ENCODE measurements around the gene KRTAP10-10. TPM values are rescaled to one million over a fixed set of nuclear protein-coding genes. Genes with fewer than 3 reads are reported as not detected.

Gene KRTAP10-10
- polyA plus RNA-seq, 1 donor (not counting 4 experiments of a cell fraction or from before 2014, with no cell fraction given) = not detected

DNA sequence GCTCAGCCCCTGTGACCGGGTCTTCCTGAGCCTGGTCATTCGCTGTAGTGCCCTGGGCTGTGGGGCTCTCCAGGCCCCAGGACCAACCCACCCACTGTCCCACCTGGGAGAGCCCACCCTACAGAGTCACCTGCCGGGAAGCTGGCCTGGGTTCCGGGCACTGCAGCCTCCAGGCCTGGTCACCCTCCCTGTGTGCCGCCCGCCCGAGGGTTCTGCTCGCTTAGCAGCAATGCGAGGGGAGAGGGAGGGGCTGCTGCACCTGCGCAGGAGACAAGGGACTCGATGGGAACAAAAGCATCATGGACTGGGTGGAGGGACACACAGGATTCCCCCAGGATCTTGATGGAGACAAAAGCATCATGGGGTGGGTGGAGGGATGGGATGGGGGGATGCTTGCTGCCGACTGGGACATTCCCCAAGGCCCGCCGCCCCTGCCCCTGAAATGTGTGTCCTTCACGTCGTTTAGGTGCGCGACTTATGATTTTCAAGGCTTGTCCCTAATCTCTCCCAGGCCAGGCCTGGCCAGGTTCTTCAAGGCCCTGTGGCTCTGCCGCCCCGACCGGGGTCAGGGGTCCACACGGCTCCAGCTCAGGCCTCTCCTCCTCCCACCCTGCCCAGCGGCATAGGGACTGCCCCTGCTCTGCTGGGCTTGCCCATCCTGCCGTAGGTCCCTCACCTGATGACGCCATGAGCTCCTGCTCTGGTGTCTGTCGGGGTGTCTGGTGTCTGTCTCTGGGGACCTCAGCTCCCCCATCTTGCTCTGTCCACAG lies 23.6 kb upstream of the KRTAP10-10 start:
- no peak overlapping the region for H3K4me2 ChIP-seq (ENCODE audit: control insufficient read depth, extremely low read depth, insufficient read depth, low read depth, low read length)
- no peak overlapping the region for H2AFZ ChIP-seq (ENCODE audit: control insufficient read depth, low read length)
- H3K79me2 ChIP-seq (ENCODE audit: control insufficient read depth, insufficient read depth, low read length) = no peaks in the 10 kb centered on the region
- H4K20me1 ChIP-seq (ENCODE audit: control insufficient read depth, extremely low read depth, insufficient read depth, low read length) = no peaks in the 10 kb centered on the region
- no peaks in the 10 kb centered on the region for H3K36me3 ChIP-seq (ENCODE audit: control insufficient read depth in 2 of 2, extremely low read depth in 1 of 2, insufficient read depth in 2 of 2, low read length in 2 of 2)
- dilution Hi-C loops (cut with MboI; ENCODE audit: extremely low pct_ligation_motif_present, low sequenced_read_pairs) = no loop called here
- no peaks in the 10 kb centered on the region for H3K9me1 ChIP-seq (ENCODE audit: control insufficient read depth, extremely low read depth, insufficient read depth, low read length)
- peaks cover 7% of the 10 kb centered on the region for H3K9me3 ChIP-seq (ENCODE audit: control insufficient read depth, low read depth, low read length)
- FAIRE-seq (no peak), DNase-seq (ENCODE audit: low read depth, low spot score) (no peak)
- H3K4me3 ChIP-seq (ENCODE audit: control insufficient read depth in 2 of 3, extremely low read depth in 1 of 3, insufficient read depth in 2 of 3, low read depth in 1 of 3, low read length in 3 of 3) = no peak overlapping the region
- no peak overlapping the region for H3K27ac ChIP-seq (ENCODE audit: control insufficient read depth, insufficient read depth, low read length)
- no peak for TF ChIP-seq EZH2 (IDR thresholded peaks at IDR 0.05; ENCODE audit: low read length)
- TF ChIP-seq, protein P1, sequence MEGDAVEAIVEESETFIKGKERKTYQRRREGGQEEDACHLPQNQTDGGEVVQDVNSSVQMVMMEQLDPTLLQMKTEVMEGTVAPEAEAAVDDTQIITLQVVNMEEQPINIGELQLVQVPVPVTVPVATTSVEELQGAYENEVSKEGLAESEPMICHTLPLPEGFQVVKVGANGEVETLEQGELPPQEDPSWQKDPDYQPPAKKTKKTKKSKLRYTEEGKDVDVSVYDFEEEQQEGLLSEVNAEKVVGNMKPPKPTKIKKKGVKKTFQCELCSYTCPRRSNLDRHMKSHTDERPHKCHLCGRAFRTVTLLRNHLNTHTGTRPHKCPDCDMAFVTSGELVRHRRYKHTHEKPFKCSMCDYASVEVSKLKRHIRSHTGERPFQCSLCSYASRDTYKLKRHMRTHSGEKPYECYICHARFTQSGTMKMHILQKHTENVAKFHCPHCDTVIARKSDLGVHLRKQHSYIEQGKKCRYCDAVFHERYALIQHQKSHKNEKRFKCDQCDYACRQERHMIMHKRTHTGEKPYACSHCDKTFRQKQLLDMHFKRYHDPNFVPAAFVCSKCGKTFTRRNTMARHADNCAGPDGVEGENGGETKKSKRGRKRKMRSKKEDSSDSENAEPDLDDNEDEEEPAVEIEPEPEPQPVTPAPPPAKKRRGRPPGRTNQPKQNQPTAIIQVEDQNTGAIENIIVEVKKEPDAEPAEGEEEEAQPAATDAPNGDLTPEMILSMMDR (optimal IDR thresholded peaks at IDR 0.05 in 1 of 3, IDR thresholded peaks at IDR 0.05 in 1 of 3, conservative IDR thresholded peaks at IDR 0.05 in 1 of 3; ENCODE audit: extremely low read depth in 1 of 3, insufficient read depth in 2 of 3, low read length in 3 of 3) = no peak
- H3K27me3 ChIP-seq (ENCODE audit: control insufficient read depth, extremely low read depth, insufficient read depth, low read length) = peaks cover 19% of the 10 kb centered on the region
- peaks cover 7% of the 10 kb centered on the region for H3K4me1 ChIP-seq (ENCODE audit: control insufficient read depth, extremely low read depth, insufficient read depth, low read length)
- no peak overlapping the region for H3K9ac ChIP-seq (ENCODE audit: control insufficient read depth, extremely low read depth, insufficient read depth, low read length)

DNA sequence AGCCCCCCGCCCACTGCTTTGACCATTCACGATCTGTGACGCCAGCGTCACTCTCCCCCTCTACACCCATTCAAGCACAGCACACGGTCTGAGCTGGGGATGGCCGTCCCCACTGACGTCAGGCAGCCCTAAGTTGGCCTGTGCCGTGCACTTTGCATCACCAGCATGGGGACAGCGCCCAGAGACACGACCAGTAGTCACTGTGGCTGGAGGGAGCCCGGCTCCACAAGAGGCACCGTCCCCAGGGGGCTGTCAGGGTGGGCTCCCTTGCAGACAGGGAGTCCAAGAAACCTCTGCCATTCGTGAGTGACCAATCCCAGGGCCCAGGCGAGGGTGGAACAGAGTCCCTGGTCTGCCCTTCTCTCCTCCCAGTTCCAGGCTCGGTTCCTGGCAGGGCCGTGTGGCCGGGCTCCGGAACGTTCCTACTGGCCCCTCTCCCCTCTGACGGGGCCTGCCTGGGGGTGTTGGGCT lies 23.0 kb upstream of the KRTAP10-10 start:
- no peak overlapping the region for H3K27ac ChIP-seq (ENCODE audit: control insufficient read depth, insufficient read depth, low read length)
- H3K4me2 ChIP-seq (ENCODE audit: control insufficient read depth, extremely low read depth, insufficient read depth, low read depth, low read length) = no peak overlapping the region
- H3K36me3 ChIP-seq (ENCODE audit: control insufficient read depth in 2 of 2, extremely low read depth in 1 of 2, insufficient read depth in 2 of 2, low read length in 2 of 2) = no peaks in the 10 kb centered on the region
- FAIRE-seq (no peak), DNase-seq (ENCODE audit: low read depth, low spot score) (no peak)
- no peak overlapping the region for H2AFZ ChIP-seq (ENCODE audit: control insufficient read depth, low read length)
- TF ChIP-seq, protein P1 (optimal IDR thresholded peaks at IDR 0.05 in 1 of 3, IDR thresholded peaks at IDR 0.05 in 1 of 3, conservative IDR thresholded peaks at IDR 0.05 in 1 of 3; ENCODE audit: extremely low read depth in 1 of 3, insufficient read depth in 2 of 3, low read length in 3 of 3) = no peak
- TF ChIP-seq EZH2 (IDR thresholded peaks at IDR 0.05; ENCODE audit: low read length) = no peak
- peaks cover 19% of the 10 kb centered on the region for H3K27me3 ChIP-seq (ENCODE audit: control insufficient read depth, extremely low read depth, insufficient read depth, low read length)
- H3K4me1 ChIP-seq (ENCODE audit: control insufficient read depth, extremely low read depth, insufficient read depth, low read length) = peaks cover 7% of the 10 kb centered on the region
- H3K79me2 ChIP-seq (ENCODE audit: control insufficient read depth, insufficient read depth, low read length) = no peaks in the 10 kb centered on the region
- no peak overlapping the region for H3K4me3 ChIP-seq (ENCODE audit: control insufficient read depth in 2 of 3, extremely low read depth in 1 of 3, insufficient read depth in 2 of 3, low read depth in 1 of 3, low read length in 3 of 3)
- peaks cover 7% of the 10 kb centered on the region for H3K9me3 ChIP-seq (ENCODE audit: control insufficient read depth, low read depth, low read length)
- no peaks in the 10 kb centered on the region for H4K20me1 ChIP-seq (ENCODE audit: control insufficient read depth, extremely low read depth, insufficient read depth, low read length)
- H3K9me1 ChIP-seq (ENCODE audit: control insufficient read depth, extremely low read depth, insufficient read depth, low read length) = no peaks in the 10 kb centered on the region
- dilution Hi-C loops (cut with MboI; ENCODE audit: extremely low pct_ligation_motif_present, low sequenced_read_pairs) = no loop called here
- H3K9ac ChIP-seq (ENCODE audit: control insufficient read depth, extremely low read depth, insufficient read depth, low read length) = no peak overlapping the region

All from keratinocyte (primary cell).